Right atrium auricular region (tissue), 2 donors: ENCODE measurements around the gene LRBA. TPM values are rescaled to one million over a fixed set of nuclear protein-coding genes. Genes with fewer than 3 reads are reported as not detected.

Experiments
- DNase-seq: peaks from one replicate; pipeline ENCODE4 v3.0.0-alpha.2; 2019; ENCODE audit warnings: low spot score
- H3K27ac ChIP-seq, 2 donors: fragments of 200-600 bp; sonication (generic); 1 replicate in 1 of 2; 2 replicates in 1 of 2; pipeline ENCODE4 v1.5.1; 2016 to 2019
- H3K27me3 ChIP-seq, 2 donors: fragments of 200-600 bp; sonication (generic); one replicate each; pipeline versions ENCODE4 v1.5.1 to v1.6.0; 2017 to 2019
- H3K36me3 ChIP-seq: fragments of 200-600 bp; sonication (generic); one replicate; pipeline ENCODE4 v1.5.1; 2016
- H3K4me1 ChIP-seq, 2 donors: fragments of 200-600 bp; sonication (generic); one replicate each; pipeline versions ENCODE4 v1.5.1 to v1.6.0; 2017 to 2019
- H3K4me3 ChIP-seq, 2 donors: fragments of 200-600 bp; sonication (generic); 1 replicate in 1 of 2; 2 replicates in 1 of 2; pipeline ENCODE4 v1.5.1; 2017 to 2019; ENCODE audit warnings: mild to moderate bottlenecking in 1 of 2, moderate library complexity in 1 of 2
- H3K9me3 ChIP-seq, 2 donors: fragments of 200-600 bp; sonication (generic); one replicate each; pipeline ENCODE4 v1.5.1; 2019
- CTCF ChIP-seq, 2 donors: fragments of 200-600 bp; sonication (generic); IDR thresholded peaks; one replicate each; pipeline ENCODE4 v1.5.1; 2019; ENCODE audit warnings: antibody characterized with exemption in 2 of 2
- total RNA-seq, 2 donors: library from RNA; depleted of rRNA; stranded (reverse); fragments of >200 nt; gene quantifications; one replicate each; pipeline ENCODE4 v1.1.0, GENCODE V29; 2016

The LRBA gene
- total RNA-seq, 2 donors from 2014 or later, result 20.8 to 37.7 TPM

DNA sequence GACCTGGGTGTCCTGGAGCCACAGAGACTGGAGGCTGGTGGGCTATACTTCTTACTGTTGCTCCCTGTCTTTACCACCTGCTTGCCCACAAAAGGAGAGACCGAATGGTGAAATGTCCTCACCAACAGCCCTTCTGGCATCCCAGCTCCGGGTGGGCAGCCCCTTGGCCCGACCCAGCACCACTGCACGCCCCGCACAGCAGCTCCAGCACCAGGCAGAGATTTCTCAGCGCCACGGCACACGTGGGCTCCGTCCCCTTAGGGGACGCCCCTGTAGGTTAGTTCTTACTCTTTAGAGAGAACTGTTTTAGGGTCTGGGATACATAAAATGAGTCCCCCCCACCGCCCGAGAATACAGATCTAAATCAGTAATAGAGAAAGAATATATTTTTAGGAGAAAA lies 591.6 kb downstream of the LRBA start:
- Histone ChIP-seq H3K4me1 (no peaks in the 10 kb centered on the region), H3K36me3 (no peaks in the 10 kb centered on the region), H3K9me3 (no peaks in the 10 kb centered on the region), H3K27me3 (no peaks in the 10 kb centered on the region), H3K4me3 (no peak overlapping the region), H3K27ac (no peak overlapping the region)
- no peak for DNase-seq
- TF ChIP-seq CTCF (IDR thresholded peaks at IDR 0.05), result no peak

- H3K9me3 ChIP-seq, result no peaks in the 10 kb centered on the region
- TF ChIP-seq CTCF (IDR thresholded peaks at IDR 0.05), result no peak
- no peak for DNase-seq
- H3K27me3 ChIP-seq, result no peaks in the 10 kb centered on the region
- no peak overlapping the region for H3K27ac ChIP-seq
- H3K4me1 ChIP-seq, result no peaks in the 10 kb centered on the region
- H3K36me3 ChIP-seq, result no peaks in the 10 kb centered on the region
- no peak overlapping the region for H3K4me3 ChIP-seq
Observed at GRCh38 chr4:150423074-150423473, 592.0 kb downstream of the LRBA start.

DNA sequence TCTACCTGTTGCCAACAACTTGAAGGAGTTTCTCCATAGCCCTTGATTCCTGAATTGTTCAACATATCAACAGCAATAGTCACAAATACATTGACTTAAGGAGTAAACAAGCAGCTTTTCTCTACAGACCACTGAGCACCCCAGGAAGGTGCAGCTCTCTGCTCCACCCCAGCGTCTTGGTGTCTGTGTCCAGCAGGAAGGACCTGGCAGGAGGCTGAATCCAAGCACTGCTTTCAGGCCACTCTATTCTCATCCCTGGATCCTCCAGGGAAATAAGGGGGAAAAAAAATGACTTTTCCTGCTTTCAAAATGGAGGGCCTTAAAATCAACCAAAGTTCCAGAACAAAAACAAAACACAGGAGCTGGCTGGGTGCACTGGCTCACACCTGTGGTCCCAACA lies 593.5 kb downstream of the LRBA start:
- TF ChIP-seq CTCF (IDR thresholded peaks at IDR 0.05), result no peak
- Histone ChIP-seq H3K27me3 (no peaks in the 10 kb centered on the region), H3K9me3 (no peaks in the 10 kb centered on the region), H3K27ac (no peak overlapping the region), H3K4me1 (no peaks in the 10 kb centered on the region), H3K4me3 (no peak overlapping the region), H3K36me3 (no peaks in the 10 kb centered on the region)
- no peak for DNase-seq

- Histone ChIP-seq H3K27me3 (no peaks in the 10 kb centered on the region), H3K27ac (no peak overlapping the region), H3K4me1 (no peaks in the 10 kb centered on the region), H3K36me3 (no peaks in the 10 kb centered on the region), H3K4me3 (no peak overlapping the region), H3K9me3 (no peaks in the 10 kb centered on the region)
- TF ChIP-seq CTCF (IDR thresholded peaks at IDR 0.05), result no peak
- no peak for DNase-seq
Observed at GRCh38 chr4:150419939-150420338, 595.1 kb downstream of the LRBA start.

GRCh38 chr4:150418757-150419410 lies 596.2 kb downstream of the LRBA start:
- no peak overlapping the region for H3K27ac ChIP-seq
- no peaks in the 10 kb centered on the region for H3K27me3 ChIP-seq
- no peak for DNase-seq
- H3K4me3 ChIP-seq, result no peak overlapping the region
- no peaks in the 10 kb centered on the region for H3K4me1 ChIP-seq
- no peaks in the 10 kb centered on the region for H3K9me3 ChIP-seq
- H3K36me3 ChIP-seq, result no peaks in the 10 kb centered on the region
- no peak for TF ChIP-seq CTCF (IDR thresholded peaks at IDR 0.05)

DNA sequence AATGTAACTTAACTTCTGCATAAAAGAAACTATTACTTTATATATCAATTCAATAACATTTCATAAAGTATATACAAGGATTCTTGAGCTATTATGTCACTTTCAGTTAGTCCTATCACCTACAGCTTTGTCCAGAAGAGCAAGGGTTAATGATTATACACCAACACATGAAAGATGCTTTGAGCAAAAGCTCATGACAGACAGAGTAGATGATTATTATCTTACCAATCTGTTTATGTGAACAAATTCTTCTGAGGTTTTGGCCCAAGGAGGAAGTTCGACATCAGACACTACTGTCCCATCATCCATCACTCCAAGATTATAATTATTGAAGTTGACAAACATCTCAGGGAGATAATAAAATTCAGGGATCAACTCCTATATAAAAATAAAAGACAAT lies 599.9 kb downstream of the LRBA start:
- H3K27ac ChIP-seq, result no peak overlapping the region
- no peak for TF ChIP-seq CTCF (IDR thresholded peaks at IDR 0.05)
- H3K4me3 ChIP-seq, result no peak overlapping the region
- no peaks in the 10 kb centered on the region for H3K9me3 ChIP-seq
- H3K36me3 ChIP-seq, result no peaks in the 10 kb centered on the region
- no peaks in the 10 kb centered on the region for H3K27me3 ChIP-seq
- H3K4me1 ChIP-seq, result no peaks in the 10 kb centered on the region
- no peak for DNase-seq
